Sigmoid colon (tissue), 4 donors: Measurements from ENCODE around the gene CEP250.

ENCODE experiments used
- CTCF ChIP-seq, 4 experiments: fragments of 450-650 bp in 3 of 4; fragments of 200-600 bp in 1 of 4; IDR thresholded peaks; one replicate each; pipeline ENCODE4 v1.5.1; 2016 to 2019; ENCODE audit warnings: antibody characterized with exemption in 4 of 4, mild to moderate bottlenecking in 3 of 4, moderate library complexity in 2 of 4
- EP300 ChIP-seq, 4 donors: sonication (generic); formaldehyde crosslinking; IDR thresholded peaks; one replicate each; pipeline ENCODE4 v1.6.1; 2017; ENCODE audit warnings: antibody characterized with exemption in 4 of 4

- TF ChIP-seq EP300 (IDR thresholded peaks at IDR 0.05) (no peak), CTCF (IDR thresholded peaks at IDR 0.05) (no peak)
These were observed at the start of gene CEP250 for GRCh38 chr20:35454881-35455609.
